Measurements from ENCODE around the gene FBXO47.
"Not testable (repeated sequence)": the region's sequence is repeated elsewhere in the genome, so short reads cannot be mapped to it uniquely, and the experiment has no call there.

The FBXO47 gene

GRCh38 chr17:38980490-38981217 is 13.5 kb upstream of the FBXO47 start:
- no peak for DNase-seq (ENCODE audit: low read depth in 3 of 3)

- DNase-seq (ENCODE audit: low read depth in 3 of 3) = no peak
Measured at GRCh38 chr17:38978180-38978579, 11.0 kb upstream of the FBXO47 start.

GRCh38 chr17:38976187-38976551 is 9.0 kb upstream of the FBXO47 start:
- not testable (repeated sequence) for DNase-seq (ENCODE audit: low read depth in 3 of 3)

- no peak for DNase-seq (ENCODE audit: low read depth in 3 of 3)
Measured at GRCh38 chr17:38970804-38971203, 3.6 kb upstream of the FBXO47 start.

GRCh38 chr17:38970128-38970527 is 2.9 kb upstream of the FBXO47 start:
- DNase-seq (ENCODE audit: low read depth in 3 of 3) = no peak

GRCh38 chr17:38969281-38969680 is 2.1 kb upstream of the FBXO47 start:
- no peak for DNase-seq (ENCODE audit: low read depth in 3 of 3)

GRCh38 chr17:38961413-38961812 is 5.8 kb downstream of the FBXO47 start:
- DNase-seq (ENCODE audit: low read depth in 3 of 3) = no peak

- no peak for DNase-seq (ENCODE audit: low read depth in 3 of 3)
Measured at GRCh38 chr17:38960402-38960801, 6.8 kb downstream of the FBXO47 start.

- no peak for DNase-seq (ENCODE audit: low read depth in 3 of 3)
Measured at GRCh38 chr17:38959508-38959907, 7.7 kb downstream of the FBXO47 start.

GRCh38 chr17:38958756-38959155 is 8.4 kb downstream of the FBXO47 start:
- DNase-seq (ENCODE audit: low read depth in 3 of 3) = no peak

- DNase-seq (ENCODE audit: low read depth in 3 of 3) = no peak
Measured at GRCh38 chr17:38958326-38958725, 8.9 kb downstream of the FBXO47 start.

GRCh38 chr17:38953800-38954199 is 13.4 kb downstream of the FBXO47 start:
- not testable (repeated sequence) for DNase-seq (ENCODE audit: low read depth in 3 of 3)

GRCh38 chr17:38947189-38947588 is 20.0 kb downstream of the FBXO47 start:
- no peak for DNase-seq (ENCODE audit: low read depth in 3 of 3)

GRCh38 chr17:38943607-38944006 is 23.6 kb downstream of the FBXO47 start:
- no peak for DNase-seq (ENCODE audit: low read depth in 3 of 3)

- DNase-seq (ENCODE audit: low read depth in 3 of 3) = no peak
Measured at GRCh38 chr17:38942696-38943334, 24.4 kb downstream of the FBXO47 start.

GRCh38 chr17:38940404-38940803 is 26.8 kb downstream of the FBXO47 start:
- DNase-seq (ENCODE audit: low read depth in 3 of 3) = no peak

- DNase-seq (ENCODE audit: low read depth in 3 of 3) = no peak
Measured at GRCh38 chr17:38939987-38940386, 27.2 kb downstream of the FBXO47 start.

GRCh38 chr17:38933962-38934361 is 33.2 kb downstream of the FBXO47 start:
- DNase-seq (ENCODE audit: low read depth in 3 of 3) = not testable (repeated sequence)

GRCh38 chr17:38930782-38931181 is 36.4 kb downstream of the FBXO47 start:
- not testable (repeated sequence) for DNase-seq (ENCODE audit: low read depth in 3 of 3)

GRCh38 chr17:38926293-38927070 is 40.7 kb downstream of the FBXO47 start:
- no peak for DNase-seq (ENCODE audit: low read depth in 3 of 3)

- DNase-seq (ENCODE audit: low read depth in 3 of 3) = no peak
Measured at GRCh38 chr17:38925263-38925995, 41.8 kb downstream of the FBXO47 start, which contains the start of gene LASP1NB. LASP1NB (plus strand) TSS chr17:38925614.
